GM12872 (cell line): ENCODE measurements around the gene TNFSF13B.

Source experiments
- CTCF ChIP-seq: IDR thresholded peaks from 3 replicates; pipeline ENCODE4 v1.5.1; 2011; ENCODE audit warnings: low read depth, mild to moderate bottlenecking, low read length, moderate library complexity; ENCODE audit not compliant: insufficient read depth

The TNFSF13B gene

GRCh38 chr13:108313382-108313781 is 43.9 kb downstream of the TNFSF13B start:
- no peak for TF ChIP-seq CTCF

GRCh38 chr13:108315273-108315672 is 45.8 kb downstream of the TNFSF13B start:
- TF ChIP-seq CTCF: no peak

GRCh38 chr13:108315991-108316390 is 46.5 kb downstream of the TNFSF13B start:
- TF ChIP-seq CTCF: no peak

- TF ChIP-seq CTCF: no peak
Measured at GRCh38 chr13:108316413-108316812, 46.9 kb downstream of the TNFSF13B start.

- TF ChIP-seq CTCF: peak; percentile 57
Measured at GRCh38 chr13:108322206-108322824, 52.8 kb downstream of the TNFSF13B start.

GRCh38 chr13:108323031-108323430 is 53.5 kb downstream of the TNFSF13B start:
- no peak for TF ChIP-seq CTCF

- TF ChIP-seq CTCF: no peak
Measured at GRCh38 chr13:108325863-108326262, 56.3 kb downstream of the TNFSF13B start.
